Prostate gland (tissue), 2 donors: ENCODE data around the gene HDAC8.

Experiments used
- CTCF ChIP-seq, 4 experiments: fragments of 200-600 bp in 2 of 4; fragments of 450-650 bp in 2 of 4; sonication (generic) in 2 of 4; IDR thresholded peaks; 1 replicate in 3 of 4; 2 replicates in 1 of 4; pipeline ENCODE4 v1.5.1; 2016 to 2019; ENCODE audit warnings: antibody characterized with exemption in 4 of 4, mild to moderate bottlenecking in 2 of 4, moderate library complexity in 2 of 4
- POLR2A ChIP-seq: fragments of 450-650 bp; IDR thresholded peaks from one replicate; pipeline ENCODE4 v1.6.1; 2016; ENCODE audit warnings: antibody characterized with exemption, mild to moderate bottlenecking
- POLR2AphosphoS5 ChIP-seq: sonication (generic); formaldehyde crosslinking; IDR thresholded peaks from one replicate; pipeline ENCODE4 v1.6.1; 2017; ENCODE audit warnings: antibody characterized with exemption

- no peak for TF ChIP-seq POLR2A
- TF ChIP-seq POLR2AphosphoS5: no peak
- no peak for TF ChIP-seq CTCF (IDR thresholded peaks at IDR 0.05)
Observed at GRCh38 chrX:72492499-72492898, 80.1 kb downstream of the HDAC8 start.
